Left ventricle myocardium inferior (tissue), 1 donor: Measurements from ENCODE around the gene VCP. TPM values are rescaled to one million over a fixed set of nuclear protein-coding genes. Genes with fewer than 3 reads are reported as not detected.

Experiments
- DNase-seq: peaks from one replicate; pipeline ENCODE4 v3.0.0-alpha.2; 2020
- H3K27ac ChIP-seq: fragments of 200-600 bp; replicated peaks from 2 replicates; pipeline ENCODE4 v1.8.0; 2021
- H3K27me3 ChIP-seq: fragments of 200-600 bp; 2 replicates; pipeline ENCODE4 v1.8.0; 2021; ENCODE audit warnings: low read depth
- H3K36me3 ChIP-seq: fragments of 200-600 bp; 2 replicates; pipeline ENCODE4 v1.8.0; 2021
- H3K4me1 ChIP-seq: fragments of 200-600 bp; 2 replicates; pipeline ENCODE4 v1.8.0; 2021
- H3K4me3 ChIP-seq: fragments of 200-600 bp; 2 replicates; pipeline ENCODE4 v1.8.0; 2021; ENCODE audit warnings: mild to moderate bottlenecking, moderate library complexity
- H3K9me3 ChIP-seq: fragments of 200-600 bp; replicated peaks from 2 replicates; pipeline ENCODE4 v1.8.0; 2021
- CTCF ChIP-seq: fragments of 200-600 bp; IDR thresholded peaks from 2 replicates; pipeline ENCODE4 v1.8.0; 2021; ENCODE audit warnings: antibody characterized with exemption, mild to moderate bottlenecking, borderline replicate concordance
- intact Hi-C: fragments of 100-400 bp; cut with micrococcal nuclease; formaldehyde crosslinking; loops from one replicate; pipeline ENCODE4 v1.11.0; 2022
- total RNA-seq: library from RNA; stranded (reverse); fragmentation: NEBNext Ultra II Directional; extraction: Animal tissue kit (Norgen Biotek cat#: 25700); gene quantifications from one replicate; pipeline ENCODE4 v1.2.1, GENCODE V29; 2021
- donor health status: DM: no; HTN: yes; CAD: no; lungs with severe emphysema.

The VCP gene
- total RNA-seq, 1 donor from 2014 or later, result 253 TPM

- intact Hi-C loops, result loop anchor here (10.0 kb wide), 1 partner anchor 61 kb away; no protein-coding TSS in a partner anchor
- peaks cover 38% of the 10 kb centered on the region for H3K36me3 ChIP-seq
Observed at GRCh38 chr9:35035851-35036701, 36.3 kb downstream of the VCP start.

DNA sequence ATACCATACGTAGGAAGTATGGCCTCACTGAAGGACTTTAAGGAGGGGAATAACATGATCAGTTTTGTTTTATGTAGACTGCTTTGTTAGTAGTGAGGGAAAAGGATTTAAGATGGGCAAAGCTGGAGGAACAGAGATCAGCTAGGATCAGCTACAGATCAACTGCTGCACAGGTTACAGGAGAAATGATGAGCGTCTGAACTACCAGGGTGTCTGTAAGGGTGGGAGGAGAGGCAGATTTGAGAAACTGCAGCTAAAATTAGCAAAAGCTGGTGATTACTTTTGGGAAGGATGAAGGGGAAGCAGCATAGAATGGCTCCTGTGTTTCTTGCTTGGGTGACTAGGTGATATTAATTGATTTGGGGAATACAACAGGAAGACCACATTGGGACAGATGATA lies 39.3 kb downstream of the VCP start:
- no peak for DNase-seq
- peaks cover 27% of the 10 kb centered on the region for H3K36me3 ChIP-seq
- H3K27me3 ChIP-seq, result no peaks in the 10 kb centered on the region
- TF ChIP-seq CTCF, result no peak
- no peaks in the 10 kb centered on the region for H3K9me3 ChIP-seq
- intact Hi-C loops, result loop anchor here (10.0 kb wide), 1 partner anchor 58 kb away; no protein-coding TSS in a partner anchor
- H3K4me3 ChIP-seq, result no peak overlapping the region
- no peak overlapping the region for H3K27ac ChIP-seq
- peaks cover 17% of the 10 kb centered on the region for H3K4me1 ChIP-seq

More at GRCh38 chr9:35035851-35036701, 36.3 kb downstream of the VCP start:
- DNase-seq, result peak; percentile 71
- Histone ChIP-seq H3K27me3 (no peaks in the 10 kb centered on the region), H3K27ac (peak overlapping the region; percentile 56), H3K4me1 (peaks cover 9% of the 10 kb centered on the region), H3K9me3 (no peaks in the 10 kb centered on the region), H3K4me3 (peak overlapping the region; percentile 57)
- no peak for TF ChIP-seq CTCF

DNA sequence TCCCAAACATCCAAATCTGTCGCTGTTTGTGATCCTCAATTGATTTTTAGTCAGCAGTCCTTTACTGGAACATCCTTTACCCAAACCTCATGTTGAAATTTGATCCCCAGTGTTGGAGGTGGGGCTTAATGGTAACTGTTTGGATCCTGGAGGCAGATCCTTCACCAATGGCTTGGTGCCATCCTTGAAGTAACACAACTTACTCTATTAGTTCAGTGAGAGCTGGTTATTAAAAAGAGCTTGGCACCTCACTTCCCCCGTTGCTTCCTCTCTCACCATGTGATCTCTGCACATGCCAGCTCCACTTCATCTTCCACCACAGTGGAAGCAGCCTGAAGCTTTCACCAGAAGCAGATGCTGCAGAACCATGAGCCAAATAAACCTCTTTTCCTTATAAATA lies 42.6 kb downstream of the VCP start:
- Histone ChIP-seq H3K27ac (no peak overlapping the region), H3K9me3 (no peaks in the 10 kb centered on the region), H3K27me3 (no peaks in the 10 kb centered on the region), H3K4me3 (no peak overlapping the region), H3K36me3 (peaks cover 23% of the 10 kb centered on the region), H3K4me1 (peaks cover 21% of the 10 kb centered on the region)
- intact Hi-C loops, result loop anchor here (10.0 kb wide), 1 partner anchor 55 kb away; no protein-coding TSS in a partner anchor
- no peak for DNase-seq
- TF ChIP-seq CTCF, result no peak

- no peaks in the 10 kb centered on the region for H3K9me3 ChIP-seq
- no peak overlapping the region for H3K27ac ChIP-seq
- no peak for DNase-seq
- intact Hi-C loops, result no loop called here
- peaks cover 21% of the 10 kb centered on the region for H3K4me1 ChIP-seq
- no peak overlapping the region for H3K4me3 ChIP-seq
- peaks cover 20% of the 10 kb centered on the region for H3K36me3 ChIP-seq
- TF ChIP-seq CTCF, result no peak
- no peaks in the 10 kb centered on the region for H3K27me3 ChIP-seq
Observed at GRCh38 chr9:35029241-35029640, 43.2 kb downstream of the VCP start.

DNA sequence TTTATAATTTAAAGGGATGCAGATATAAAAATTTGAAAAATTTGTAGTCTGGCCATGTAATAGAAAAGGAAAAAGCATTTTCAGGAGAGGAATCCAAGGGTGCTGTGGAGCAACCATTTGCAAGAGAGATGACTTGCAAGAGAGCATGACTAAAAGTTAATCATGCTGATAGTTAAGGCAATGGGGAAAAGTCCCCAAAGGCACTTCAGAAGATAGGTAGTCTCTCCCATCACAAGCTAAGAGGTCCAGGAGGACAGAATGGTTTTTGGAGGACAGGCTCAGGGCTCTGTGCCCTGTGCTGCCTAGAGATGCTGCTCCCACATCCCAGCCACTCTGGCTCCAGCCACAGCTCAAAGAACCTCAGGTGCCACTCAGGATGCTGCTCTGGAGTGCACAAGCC lies 44.1 kb downstream of the VCP start:
- intact Hi-C loops, result no loop called here
- DNase-seq, result no peak
- H3K4me1 ChIP-seq, result peaks cover 21% of the 10 kb centered on the region
- no peaks in the 10 kb centered on the region for H3K27me3 ChIP-seq
- H3K9me3 ChIP-seq, result no peaks in the 10 kb centered on the region
- TF ChIP-seq CTCF, result no peak
- H3K4me3 ChIP-seq, result no peak overlapping the region
- H3K27ac ChIP-seq, result no peak overlapping the region
- H3K36me3 ChIP-seq, result peaks cover 23% of the 10 kb centered on the region
